NCI-H82 (cell line): ENCODE measurements around the gene RNU6-1.

ENCODE experiments used
- DNase-seq: peaks from one replicate; lab custom pipeline; 2025; lab: John Stamatoyannopoulos, UW

Gene RNU6-1

GRCh38 chr15:67821784-67822440 is 17.9 kb downstream of the RNU6-1 start:
- peak; percentile 42 for DNase-seq

- no peak for DNase-seq
Measured at GRCh38 chr15:67820992-67821783, 18.7 kb downstream of the RNU6-1 start.

GRCh38 chr15:67820122-67820991 is 19.5 kb downstream of the RNU6-1 start:
- DNase-seq, result no peak

- DNase-seq, result no peak
Measured at GRCh38 chr15:67819636-67820035, 20.2 kb downstream of the RNU6-1 start.

GRCh38 chr15:67818464-67818863 is 21.4 kb downstream of the RNU6-1 start:
- no peak for DNase-seq

GRCh38 chr15:67816668-67817067 is 23.2 kb downstream of the RNU6-1 start:
- DNase-seq, result no peak

GRCh38 chr15:67815036-67815592 is 24.7 kb downstream of the RNU6-1 start:
- no peak for DNase-seq

GRCh38 chr15:67813104-67813634 is 26.7 kb downstream of the RNU6-1 start:
- DNase-seq, result no peak

GRCh38 chr15:67812241-67812644 is 27.6 kb downstream of the RNU6-1 start:
- no peak for DNase-seq

- DNase-seq, result no peak
Measured at GRCh38 chr15:67809866-67810265, 30.0 kb downstream of the RNU6-1 start.

- no peak for DNase-seq
Measured at GRCh38 chr15:67809441-67809840, 30.4 kb downstream of the RNU6-1 start.

- DNase-seq, result no peak
Measured at GRCh38 chr15:67808821-67809220, 31.0 kb downstream of the RNU6-1 start.

- no peak for DNase-seq
Measured at GRCh38 chr15:67807836-67808235, 32.0 kb downstream of the RNU6-1 start.

GRCh38 chr15:67807141-67807540 is 32.7 kb downstream of the RNU6-1 start:
- DNase-seq, result no peak

GRCh38 chr15:67806536-67806935 is 33.3 kb downstream of the RNU6-1 start:
- no peak for DNase-seq

GRCh38 chr15:67805666-67806516 is 34.0 kb downstream of the RNU6-1 start:
- DNase-seq, result no peak

- DNase-seq, result no peak
Measured at GRCh38 chr15:67805008-67805665, 34.7 kb downstream of the RNU6-1 start.

GRCh38 chr15:67803996-67804843 is 35.6 kb downstream of the RNU6-1 start:
- DNase-seq, result peak; percentile 64

GRCh38 chr15:67803299-67803698 is 36.5 kb downstream of the RNU6-1 start:
- DNase-seq, result no peak
